GM23338 (cell line): ENCODE data around the gene GRIP2. TPM values are rescaled to one million over a fixed set of nuclear protein-coding genes. Genes with fewer than 3 reads are reported as not detected.

Experiments used
- ATAC-seq: fragments of 200-7000 bp; cut with Tn5 transposase; 3 replicates; pipeline ENCODE4 v1.9.1; 2020
- DNase-seq: peaks from one replicate; pipeline ENCODE4 v3.0.0-alpha.2; 2015; ENCODE audit warnings: low spot score
- H2AFZ ChIP-seq: fragments of 200-600 bp; sonication (generic); 2 replicates; pipeline ENCODE4 v1.8.0; 2016; ENCODE audit warnings: antibody characterized with exemption, mild to moderate bottlenecking, moderate library complexity
- H3F3A ChIP-seq: fragments of 200-600 bp; sonication (generic); replicated peaks from 2 replicates; pipeline ENCODE4 v1.8.0; 2017; ENCODE audit warnings: antibody characterized with exemption, mixed run types, low read depth
- H3K27ac ChIP-seq: fragments of 200-600 bp; sonication (generic); 2 replicates; pipeline ENCODE4 v1.6.1; 2016; ENCODE audit warnings: low read depth
- H3K27me3 ChIP-seq: fragments of 200-600 bp; sonication (generic); 2 replicates; pipeline ENCODE4 v1.8.0; 2016; ENCODE audit warnings: mild to moderate bottlenecking, mixed run types, moderate library complexity; ENCODE audit not compliant: insufficient read depth
- H3K36me3 ChIP-seq: fragments of 200-600 bp; sonication (generic); 2 replicates; pipeline ENCODE4 v1.8.0; 2016; ENCODE audit warnings: mild to moderate bottlenecking; ENCODE audit not compliant: insufficient read depth
- H3K4me1 ChIP-seq: fragments of 200-600 bp; sonication (generic); 2 replicates; pipeline ENCODE4 v1.8.0; 2016; ENCODE audit warnings: mild to moderate bottlenecking, moderate library complexity; ENCODE audit not compliant: insufficient read depth
- H3K4me2 ChIP-seq: fragments of 200-600 bp; sonication (generic); 2 replicates; pipeline ENCODE4 v1.7.1; 2017; ENCODE audit warnings: mixed run types
- H3K4me3 ChIP-seq: fragments of 200-600 bp; sonication (generic); 2 replicates; pipeline ENCODE4 v1.6.1; 2016; ENCODE audit warnings: mixed run types
- H3K79me2 ChIP-seq: fragments of 200-600 bp; sonication (generic); replicated peaks from 2 replicates; pipeline ENCODE4 v1.8.0; 2017; ENCODE audit warnings: mild to moderate bottlenecking; ENCODE audit not compliant: insufficient read depth
- H3K9me2 ChIP-seq: fragments of 200-600 bp; sonication (generic); 2 replicates; pipeline ENCODE4 v1.8.0; 2017; ENCODE audit not compliant: insufficient read depth
- H4K20me1 ChIP-seq: fragments of 200-600 bp; sonication (generic); replicated peaks from 2 replicates; pipeline ENCODE4 v1.8.0; 2017; ENCODE audit warnings: mild to moderate bottlenecking; ENCODE audit not compliant: insufficient read depth
- H3K27ac Mint-ChIP-seq: 2 replicates; pipeline ENCODE4 v1.8.0; 2020; ENCODE audit warnings: inconsistent platforms, mild to moderate bottlenecking, moderate library complexity, mixed read lengths
- H3K27me3 Mint-ChIP-seq: 3 replicates; pipeline ENCODE4 v1.8.0; 2022; ENCODE audit warnings: low read depth, mild to moderate bottlenecking, moderate library complexity, mixed read lengths, inconsistent platforms; ENCODE audit not compliant: insufficient read depth, poor library complexity
- H3K36me3 Mint-ChIP-seq: 3 replicates; pipeline ENCODE4 v1.8.0; 2021; ENCODE audit warnings: low read depth, mild to moderate bottlenecking, inconsistent platforms, moderate library complexity, mixed read lengths
- H3K4me1 Mint-ChIP-seq: 3 replicates; pipeline ENCODE4 v1.8.0; 2020; ENCODE audit warnings: mild to moderate bottlenecking, inconsistent platforms, mixed read lengths
- H3K4me3 Mint-ChIP-seq: 3 replicates; pipeline ENCODE4 v1.8.0; 2021; ENCODE audit warnings: moderate library complexity, mild to moderate bottlenecking, inconsistent platforms, mixed read lengths
- H3K9me3 Mint-ChIP-seq: 3 replicates; pipeline ENCODE4 v1.8.0; 2020; ENCODE audit warnings: moderate library complexity, mild to moderate bottlenecking, inconsistent platforms, mixed read lengths
- CREB1 ChIP-seq: fragments of 250-450 bp; sonication (Bioruptor Pico); IDR thresholded peaks from 2 replicates; pipeline ENCODE4 v1.5.0; 2020; ENCODE audit warnings: low read depth, mild to moderate bottlenecking, moderate library complexity
- POLR2AphosphoS5 ChIP-seq: IDR thresholded peaks from 2 replicates; pipeline ENCODE4 v1.6.1; 2016; ENCODE audit warnings: antibody characterized with exemption, low read depth
- polyA plus RNA-seq: library from polyadenylated mRNA; unstranded; fragments of >200 nt; fragmentation: Nextera tagmentation; extraction: Ambion mirVana; gene quantifications from 2 replicates; pipeline ENCODE4 v1.2.1, GENCODE V29; 2016
- total RNA-seq: library from RNA; depleted of rRNA; stranded (reverse); fragments of >200 nt; shearing (Covaris generic); gene quantifications from 2 replicates; pipeline ENCODE4 v1.2.3, GENCODE V29; 2014
- TF ChIP-seq, protein P1 (sequence below): fragments of 250-450 bp; sonication (Bioruptor Pico); IDR thresholded peaks from 2 replicates; pipeline ENCODE4 v1.5.0; 2020; ENCODE audit warnings: mild to moderate bottlenecking, moderate library complexity
- TF ChIP-seq, protein P2 (sequence below): IDR thresholded peaks from 2 replicates; pipeline ENCODE4 v1.6.1; 2016; ENCODE audit warnings: antibody characterized with exemption
- TF ChIP-seq, protein P3 (sequence below): IDR thresholded peaks from one replicate; pipeline ENCODE4 v1.6.1; 2018; ENCODE audit warnings: antibody characterized with exemption; ENCODE audit not compliant: unreplicated experiment
- TF ChIP-seq, protein P4 (sequence below), 2 experiments: fragments of 200-600 bp in 1 of 2; sonication (generic) in 1 of 2; conservative IDR thresholded peaks; 2 replicates each; pipeline versions ENCODE4 v1.5.1 to v1.6.1; 2016 to 2017; ENCODE audit warnings: antibody characterized with exemption in 2 of 2, low read depth in 2 of 2, mild to moderate bottlenecking in 2 of 2, moderate library complexity in 1 of 2

The GRIP2 gene
- total and polyA plus RNA-seq, 2 experiments from 2014 or later: 3.6 to 5.8 TPM

DNA sequence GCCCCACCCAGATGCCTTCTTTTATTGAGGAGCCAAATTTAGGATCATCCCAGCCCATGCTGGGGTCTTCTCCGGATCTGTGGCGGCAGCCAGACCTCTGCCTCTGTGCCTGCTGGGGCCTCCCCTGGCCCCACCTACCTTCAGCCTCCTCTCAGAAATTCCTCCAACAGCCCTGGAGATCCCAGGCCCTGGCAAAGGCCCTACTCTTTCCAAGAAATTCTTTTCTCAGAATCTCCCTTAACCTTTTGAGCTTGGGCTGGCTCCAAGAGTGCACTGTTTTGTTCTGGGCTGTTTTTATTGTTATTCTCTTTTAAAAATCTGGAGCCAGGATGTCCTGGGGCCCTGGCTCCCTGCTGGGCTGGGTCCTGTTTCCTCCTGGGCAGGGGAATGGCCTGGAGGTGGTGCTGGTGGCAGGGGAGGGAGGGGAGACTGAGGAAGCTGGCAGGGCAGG is 57.8 kb downstream of the GRIP2 start (continued):
- TF ChIP-seq, protein P1, sequence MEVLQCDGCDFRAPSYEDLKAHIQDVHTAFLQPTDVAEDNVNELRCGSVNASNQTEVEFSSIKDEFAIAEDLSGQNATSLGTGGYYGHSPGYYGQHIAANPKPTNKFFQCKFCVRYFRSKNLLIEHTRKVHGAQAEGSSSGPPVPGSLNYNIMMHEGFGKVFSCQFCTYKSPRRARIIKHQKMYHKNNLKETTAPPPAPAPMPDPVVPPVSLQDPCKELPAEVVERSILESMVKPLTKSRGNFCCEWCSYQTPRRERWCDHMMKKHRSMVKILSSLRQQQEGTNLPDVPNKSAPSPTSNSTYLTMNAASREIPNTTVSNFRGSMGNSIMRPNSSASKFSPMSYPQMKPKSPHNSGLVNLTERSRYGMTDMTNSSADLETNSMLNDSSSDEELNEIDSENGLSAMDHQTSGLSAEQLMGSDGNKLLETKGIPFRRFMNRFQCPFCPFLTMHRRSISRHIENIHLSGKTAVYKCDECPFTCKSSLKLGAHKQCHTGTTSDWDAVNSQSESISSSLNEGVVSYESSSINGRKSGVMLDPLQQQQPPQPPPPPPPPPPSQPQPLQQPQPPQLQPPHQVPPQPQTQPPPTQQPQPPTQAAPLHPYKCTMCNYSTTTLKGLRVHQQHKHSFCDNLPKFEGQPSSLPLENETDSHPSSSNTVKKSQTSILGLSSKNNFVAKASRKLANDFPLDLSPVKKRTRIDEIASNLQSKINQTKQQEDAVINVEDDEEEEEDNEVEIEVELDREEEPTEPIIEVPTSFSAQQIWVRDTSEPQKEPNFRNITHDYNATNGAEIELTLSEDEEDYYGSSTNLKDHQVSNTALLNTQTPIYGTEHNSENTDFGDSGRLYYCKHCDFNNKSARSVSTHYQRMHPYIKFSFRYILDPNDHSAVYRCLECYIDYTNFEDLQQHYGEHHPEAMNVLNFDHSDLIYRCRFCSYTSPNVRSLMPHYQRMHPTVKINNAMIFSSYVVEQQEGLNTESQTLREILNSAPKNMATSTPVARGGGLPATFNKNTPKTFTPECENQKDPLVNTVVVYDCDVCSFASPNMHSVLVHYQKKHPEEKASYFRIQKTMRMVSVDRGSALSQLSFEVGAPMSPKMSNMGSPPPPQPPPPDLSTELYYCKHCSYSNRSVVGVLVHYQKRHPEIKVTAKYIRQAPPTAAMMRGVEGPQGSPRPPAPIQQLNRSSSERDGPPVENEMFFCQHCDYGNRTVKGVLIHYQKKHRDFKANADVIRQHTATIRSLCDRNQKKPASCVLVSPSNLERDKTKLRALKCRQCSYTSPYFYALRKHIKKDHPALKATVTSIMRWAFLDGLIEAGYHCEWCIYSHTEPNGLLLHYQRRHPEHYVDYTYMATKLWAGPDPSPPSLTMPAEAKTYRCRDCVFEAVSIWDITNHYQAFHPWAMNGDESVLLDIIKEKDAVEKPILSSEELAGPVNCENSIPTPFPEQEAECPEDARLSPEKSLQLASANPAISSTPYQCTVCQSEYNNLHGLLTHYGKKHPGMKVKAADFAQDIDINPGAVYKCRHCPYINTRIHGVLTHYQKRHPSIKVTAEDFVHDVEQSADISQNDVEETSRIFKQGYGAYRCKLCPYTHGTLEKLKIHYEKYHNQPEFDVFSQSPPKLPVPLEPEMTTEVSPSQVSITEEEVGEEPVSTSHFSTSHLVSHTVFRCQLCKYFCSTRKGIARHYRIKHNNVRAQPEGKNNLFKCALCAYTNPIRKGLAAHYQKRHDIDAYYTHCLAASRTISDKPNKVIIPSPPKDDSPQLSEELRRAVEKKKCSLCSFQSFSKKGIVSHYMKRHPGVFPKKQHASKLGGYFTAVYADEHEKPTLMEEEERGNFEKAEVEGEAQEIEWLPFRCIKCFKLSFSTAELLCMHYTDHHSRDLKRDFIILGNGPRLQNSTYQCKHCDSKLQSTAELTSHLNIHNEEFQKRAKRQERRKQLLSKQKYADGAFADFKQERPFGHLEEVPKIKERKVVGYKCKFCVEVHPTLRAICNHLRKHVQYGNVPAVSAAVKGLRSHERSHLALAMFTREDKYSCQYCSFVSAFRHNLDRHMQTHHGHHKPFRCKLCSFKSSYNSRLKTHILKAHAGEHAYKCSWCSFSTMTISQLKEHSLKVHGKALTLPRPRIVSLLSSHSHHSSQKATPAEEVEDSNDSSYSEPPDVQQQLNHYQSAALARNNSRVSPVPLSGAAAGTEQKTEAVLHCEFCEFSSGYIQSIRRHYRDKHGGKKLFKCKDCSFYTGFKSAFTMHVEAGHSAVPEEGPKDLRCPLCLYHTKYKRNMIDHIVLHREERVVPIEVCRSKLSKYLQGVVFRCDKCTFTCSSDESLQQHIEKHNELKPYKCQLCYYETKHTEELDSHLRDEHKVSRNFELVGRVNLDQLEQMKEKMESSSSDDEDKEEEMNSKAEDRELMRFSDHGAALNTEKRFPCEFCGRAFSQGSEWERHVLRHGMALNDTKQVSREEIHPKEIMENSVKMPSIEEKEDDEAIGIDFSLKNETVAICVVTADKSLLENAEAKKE (CRISPR knock-in tag): no peak
- TF ChIP-seq, protein P2, sequence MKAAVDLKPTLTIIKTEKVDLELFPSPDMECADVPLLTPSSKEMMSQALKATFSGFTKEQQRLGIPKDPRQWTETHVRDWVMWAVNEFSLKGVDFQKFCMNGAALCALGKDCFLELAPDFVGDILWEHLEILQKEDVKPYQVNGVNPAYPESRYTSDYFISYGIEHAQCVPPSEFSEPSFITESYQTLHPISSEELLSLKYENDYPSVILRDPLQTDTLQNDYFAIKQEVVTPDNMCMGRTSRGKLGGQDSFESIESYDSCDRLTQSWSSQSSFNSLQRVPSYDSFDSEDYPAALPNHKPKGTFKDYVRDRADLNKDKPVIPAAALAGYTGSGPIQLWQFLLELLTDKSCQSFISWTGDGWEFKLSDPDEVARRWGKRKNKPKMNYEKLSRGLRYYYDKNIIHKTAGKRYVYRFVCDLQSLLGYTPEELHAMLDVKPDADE: no peak
- TF ChIP-seq, protein P3, sequence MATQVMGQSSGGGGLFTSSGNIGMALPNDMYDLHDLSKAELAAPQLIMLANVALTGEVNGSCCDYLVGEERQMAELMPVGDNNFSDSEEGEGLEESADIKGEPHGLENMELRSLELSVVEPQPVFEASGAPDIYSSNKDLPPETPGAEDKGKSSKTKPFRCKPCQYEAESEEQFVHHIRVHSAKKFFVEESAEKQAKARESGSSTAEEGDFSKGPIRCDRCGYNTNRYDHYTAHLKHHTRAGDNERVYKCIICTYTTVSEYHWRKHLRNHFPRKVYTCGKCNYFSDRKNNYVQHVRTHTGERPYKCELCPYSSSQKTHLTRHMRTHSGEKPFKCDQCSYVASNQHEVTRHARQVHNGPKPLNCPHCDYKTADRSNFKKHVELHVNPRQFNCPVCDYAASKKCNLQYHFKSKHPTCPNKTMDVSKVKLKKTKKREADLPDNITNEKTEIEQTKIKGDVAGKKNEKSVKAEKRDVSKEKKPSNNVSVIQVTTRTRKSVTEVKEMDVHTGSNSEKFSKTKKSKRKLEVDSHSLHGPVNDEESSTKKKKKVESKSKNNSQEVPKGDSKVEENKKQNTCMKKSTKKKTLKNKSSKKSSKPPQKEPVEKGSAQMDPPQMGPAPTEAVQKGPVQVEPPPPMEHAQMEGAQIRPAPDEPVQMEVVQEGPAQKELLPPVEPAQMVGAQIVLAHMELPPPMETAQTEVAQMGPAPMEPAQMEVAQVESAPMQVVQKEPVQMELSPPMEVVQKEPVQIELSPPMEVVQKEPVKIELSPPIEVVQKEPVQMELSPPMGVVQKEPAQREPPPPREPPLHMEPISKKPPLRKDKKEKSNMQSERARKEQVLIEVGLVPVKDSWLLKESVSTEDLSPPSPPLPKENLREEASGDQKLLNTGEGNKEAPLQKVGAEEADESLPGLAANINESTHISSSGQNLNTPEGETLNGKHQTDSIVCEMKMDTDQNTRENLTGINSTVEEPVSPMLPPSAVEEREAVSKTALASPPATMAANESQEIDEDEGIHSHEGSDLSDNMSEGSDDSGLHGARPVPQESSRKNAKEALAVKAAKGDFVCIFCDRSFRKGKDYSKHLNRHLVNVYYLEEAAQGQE: no peak

DNA sequence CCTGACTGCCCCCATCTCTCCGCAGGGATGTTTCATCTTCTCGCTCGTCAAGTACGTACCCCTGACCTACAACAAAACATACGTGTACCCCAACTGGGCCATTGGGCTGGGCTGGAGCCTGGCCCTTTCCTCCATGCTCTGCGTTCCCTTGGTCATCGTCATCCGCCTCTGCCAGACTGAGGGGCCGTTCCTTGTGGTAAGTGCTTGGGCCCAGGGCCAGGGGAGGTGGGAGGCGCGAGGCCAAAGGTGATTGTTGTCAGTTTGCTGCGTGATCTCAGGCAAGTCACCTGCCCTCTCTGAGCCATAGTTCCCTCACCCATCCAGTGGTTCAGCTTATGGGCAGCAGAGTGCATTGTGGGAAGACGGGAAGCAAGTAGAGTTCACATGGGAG is 58.5 kb downstream of the GRIP2 start:
- no peaks in the 10 kb centered on the region for H3K9me3 Mint-ChIP-seq
- peaks cover 83% of the 10 kb centered on the region for H3K36me3 Mint-ChIP-seq
- Histone ChIP-seq H3F3A (0 out of 2 replicates have a peak, but pooled peaks cover 2% of the 10 kb centered on the region), H3K36me3 (peaks cover 52% of the 10 kb centered on the region), H3K4me1 (no peaks in the 10 kb centered on the region), H3K27me3 (no peaks in the 10 kb centered on the region), H3K9me2 (no peaks in the 10 kb centered on the region), H4K20me1 (peaks cover 10% of the 10 kb centered on the region), H3K27ac (no peak overlapping the region), H3K4me2 (no peak overlapping the region), H3K4me3 (no peak overlapping the region), H3K79me2 (no peaks in the 10 kb centered on the region), H2AFZ (no peak overlapping the region)
- H3K4me1 Mint-ChIP-seq: peaks cover 15% of the 10 kb centered on the region
- no peak for DNase-seq
- no peak for ATAC-seq
- no peak overlapping the region for H3K4me3 Mint-ChIP-seq
- H3K27ac Mint-ChIP-seq: no peak overlapping the region
- H3K27me3 Mint-ChIP-seq: peaks cover 11% of the 10 kb centered on the region
- TF ChIP-seq CREB1 (CRISPR knock-in tag): no peak
- TF ChIP-seq, protein P4, sequence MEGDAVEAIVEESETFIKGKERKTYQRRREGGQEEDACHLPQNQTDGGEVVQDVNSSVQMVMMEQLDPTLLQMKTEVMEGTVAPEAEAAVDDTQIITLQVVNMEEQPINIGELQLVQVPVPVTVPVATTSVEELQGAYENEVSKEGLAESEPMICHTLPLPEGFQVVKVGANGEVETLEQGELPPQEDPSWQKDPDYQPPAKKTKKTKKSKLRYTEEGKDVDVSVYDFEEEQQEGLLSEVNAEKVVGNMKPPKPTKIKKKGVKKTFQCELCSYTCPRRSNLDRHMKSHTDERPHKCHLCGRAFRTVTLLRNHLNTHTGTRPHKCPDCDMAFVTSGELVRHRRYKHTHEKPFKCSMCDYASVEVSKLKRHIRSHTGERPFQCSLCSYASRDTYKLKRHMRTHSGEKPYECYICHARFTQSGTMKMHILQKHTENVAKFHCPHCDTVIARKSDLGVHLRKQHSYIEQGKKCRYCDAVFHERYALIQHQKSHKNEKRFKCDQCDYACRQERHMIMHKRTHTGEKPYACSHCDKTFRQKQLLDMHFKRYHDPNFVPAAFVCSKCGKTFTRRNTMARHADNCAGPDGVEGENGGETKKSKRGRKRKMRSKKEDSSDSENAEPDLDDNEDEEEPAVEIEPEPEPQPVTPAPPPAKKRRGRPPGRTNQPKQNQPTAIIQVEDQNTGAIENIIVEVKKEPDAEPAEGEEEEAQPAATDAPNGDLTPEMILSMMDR (conservative IDR thresholded peaks at IDR 0.05; ENCODE audit: low read depth in 2 of 2): no peak
- TF ChIP-seq POLR2AphosphoS5: no peak
- TF ChIP-seq, protein P2: no peak
